HUES64 (cell line): ENCODE results near the gene TRAPPC13.
"Not testable (repeated sequence)": the region's sequence is repeated elsewhere in the genome, so short reads cannot be mapped to it uniquely, and the experiment has no call there.

Source experiments
- H3K27ac ChIP-seq: 2 replicates; pipeline ENCODE4 v1.7.0; 2013; ENCODE audit warnings: low read depth, low read length, inconsistent platforms
- H3K27me3 ChIP-seq: 2 replicates; pipeline ENCODE4 v1.6.1; 2013; ENCODE audit warnings: mild to moderate bottlenecking, low read length; ENCODE audit not compliant: insufficient read depth
- H3K36me3 ChIP-seq: 2 replicates; pipeline ENCODE4 v1.6.1; 2013; ENCODE audit warnings: mild to moderate bottlenecking, low read length; ENCODE audit not compliant: insufficient read depth
- H3K4me1 ChIP-seq: 2 replicates; pipeline ENCODE4 v1.6.1; 2013; ENCODE audit warnings: mild to moderate bottlenecking, low read length, moderate library complexity; ENCODE audit not compliant: insufficient read depth
- H3K4me3 ChIP-seq: 2 replicates; pipeline ENCODE4 v1.5.1; 2013; ENCODE audit warnings: mild to moderate bottlenecking, low read length, moderate library complexity
- H3K9ac ChIP-seq: 2 replicates; pipeline ENCODE4 v1.6.1; 2013; ENCODE audit warnings: mild to moderate bottlenecking, low read depth, low read length
- H3K9me3 ChIP-seq: 2 replicates; pipeline ENCODE4 v1.6.1; 2013; ENCODE audit warnings: low read depth, low read length; ENCODE audit not compliant: insufficient read depth
- WGBS: fragments of 150-250, 120-280 bp; methylation state at CpG from one replicate; pipeline ENCODE4 v1.1.7; 2013; ENCODE audit warnings: missing lambda C conversion rate; 5-methylcytosine and 5-hydroxymethylcytosine counted together

TRAPPC13 gene

GRCh38 chr5:65676056-65676455 lies 51.2 kb downstream of the TRAPPC13 start:
- WGBS, result 94% methylated on average over 3 of the region's 3 CpGs
- not testable (repeated sequence) for H3K9me3 ChIP-seq

GRCh38 chr5:65682148-65682547 lies 57.3 kb downstream of the TRAPPC13 start:
- Histone ChIP-seq H3K36me3 (peaks cover 33% of the 10 kb centered on the region), H3K4me3 (no peak overlapping the region), H3K4me1 (no peaks in the 10 kb centered on the region), H3K9ac (no peak overlapping the region), H3K9me3 (no peaks in the 10 kb centered on the region), H3K27ac (no peak overlapping the region), H3K27me3 (no peaks in the 10 kb centered on the region)
- 93% methylated on average over 3 of the region's 3 CpGs for WGBS

More at GRCh38 chr5:65676056-65676455, 51.2 kb downstream of the TRAPPC13 start:
- not testable (repeated sequence) for H3K4me1 ChIP-seq, H3K27me3 ChIP-seq, H3K27ac ChIP-seq, H3K9ac ChIP-seq, H3K4me3 ChIP-seq
- H3K36me3 ChIP-seq, result peaks cover 19% of the 10 kb centered on the region

- no peak overlapping the region for H3K4me3 ChIP-seq
- WGBS, result 88% methylated on average over 2 of the region's 2 CpGs
- H3K27me3 ChIP-seq, result no peaks in the 10 kb centered on the region
- H3K4me1 ChIP-seq, result peaks cover 6% of the 10 kb centered on the region; the same call in 1 of the 2 replicates
- no peaks in the 10 kb centered on the region for H3K9me3 ChIP-seq
- H3K9ac ChIP-seq, result no peak overlapping the region
- H3K27ac ChIP-seq, result no peak overlapping the region
- peaks cover 11% of the 10 kb centered on the region; the same call in 1 of the 2 replicates for H3K36me3 ChIP-seq
Observed at GRCh38 chr5:65693121-65693520, 68.3 kb downstream of the TRAPPC13 start.

- Histone ChIP-seq H3K4me1 (peaks cover 6% of the 10 kb centered on the region; the same call in 1 of the 2 replicates), H3K9ac (no peak overlapping the region), H3K27ac (no peak overlapping the region), H3K27me3 (no peaks in the 10 kb centered on the region), H3K36me3 (peaks cover 13% of the 10 kb centered on the region; the same call in 1 of the 2 replicates), H3K4me3 (no peak overlapping the region), H3K9me3 (no peaks in the 10 kb centered on the region)
- WGBS, result 96% methylated on average over 4 of the region's 4 CpGs
Observed at GRCh38 chr5:65695162-65695755, 70.4 kb downstream of the TRAPPC13 start.

- Histone ChIP-seq H3K27me3 (no peaks in the 10 kb centered on the region), H3K36me3 (peaks cover 10% of the 10 kb centered on the region; the same call in 1 of the 2 replicates), H3K4me1 (peaks cover 6% of the 10 kb centered on the region; the same call in 1 of the 2 replicates), H3K27ac (no peak overlapping the region), H3K9me3 (no peaks in the 10 kb centered on the region), H3K4me3 (no peak overlapping the region), H3K9ac (no peak overlapping the region)
- WGBS, result 76% methylated on average over 4 of the region's 4 CpGs
Observed at GRCh38 chr5:65695896-65696295, 71.1 kb downstream of the TRAPPC13 start.

- Histone ChIP-seq H3K9me3 (no peaks in the 10 kb centered on the region), H3K36me3 (peaks cover 10% of the 10 kb centered on the region; the same call in 1 of the 2 replicates), H3K4me3 (no peak overlapping the region), H3K9ac (no peak overlapping the region), H3K27me3 (no peaks in the 10 kb centered on the region), H3K4me1 (peaks cover 6% of the 10 kb centered on the region; the same call in 1 of the 2 replicates), H3K27ac (no peak overlapping the region)
Observed at GRCh38 chr5:65696892-65697291, 72.1 kb downstream of the TRAPPC13 start.

GRCh38 chr5:65699338-65699737 lies 74.5 kb downstream of the TRAPPC13 start:
- Histone ChIP-seq H3K4me1 (peaks cover 6% of the 10 kb centered on the region; the same call in 1 of the 2 replicates), H3K9ac (no peak overlapping the region), H3K4me3 (no peak overlapping the region), H3K27me3 (no peaks in the 10 kb centered on the region), H3K27ac (no peak overlapping the region), H3K9me3 (no peaks in the 10 kb centered on the region), H3K36me3 (peaks cover 19% of the 10 kb centered on the region)
- WGBS, result 93% methylated on average over 4 of the region's 4 CpGs

- no peak overlapping the region for H3K27ac ChIP-seq
- H3K9ac ChIP-seq, result no peak overlapping the region
- H3K36me3 ChIP-seq, result peaks cover 15% of the 10 kb centered on the region
- whole genome bisulfite sequencing, result 100% methylated on average over 3 of the region's 3 CpGs
- H3K4me1 ChIP-seq, result no peaks in the 10 kb centered on the region
- H3K4me3 ChIP-seq, result no peak overlapping the region
- H3K9me3 ChIP-seq, result no peaks in the 10 kb centered on the region
- H3K27me3 ChIP-seq, result no peaks in the 10 kb centered on the region
Observed at GRCh38 chr5:65702036-65702435, 77.2 kb downstream of the TRAPPC13 start.

- H3K27me3 ChIP-seq, result no peaks in the 10 kb centered on the region
- no peak overlapping the region for H3K4me3 ChIP-seq
- no peak overlapping the region for H3K27ac ChIP-seq
- no peak overlapping the region for H3K9ac ChIP-seq
- H3K36me3 ChIP-seq, result peaks cover 18% of the 10 kb centered on the region
- no peaks in the 10 kb centered on the region for H3K4me1 ChIP-seq
- 78% methylated on average over 2 of the region's 2 CpGs for WGBS
- no peaks in the 10 kb centered on the region for H3K9me3 ChIP-seq
Observed at GRCh38 chr5:65704621-65705239, 79.9 kb downstream of the TRAPPC13 start.

- Histone ChIP-seq H3K27ac (no peak overlapping the region), H3K4me3 (no peak overlapping the region), H3K4me1 (no peaks in the 10 kb centered on the region), H3K27me3 (no peaks in the 10 kb centered on the region), H3K9ac (no peak overlapping the region), H3K36me3 (peaks cover 32% of the 10 kb centered on the region), H3K9me3 (no peaks in the 10 kb centered on the region)
- 100% methylated on average over 3 of the region's 4 CpGs for WGBS
Observed at GRCh38 chr5:65707663-65708062, 82.8 kb downstream of the TRAPPC13 start.

- Histone ChIP-seq H3K9me3 (no peaks in the 10 kb centered on the region), H3K27me3 (no peaks in the 10 kb centered on the region), H3K4me1 (no peaks in the 10 kb centered on the region), H3K27ac (no peak overlapping the region), H3K9ac (no peak overlapping the region), H3K36me3 (peaks cover 29% of the 10 kb centered on the region), H3K4me3 (no peak overlapping the region)
- WGBS, result 96% methylated on average over 4 of the region's 4 CpGs
Observed at GRCh38 chr5:65708145-65708544, 83.3 kb downstream of the TRAPPC13 start.
